Tracheal epithelial cell (primary cell): Measurements from ENCODE around the gene PTCRA. TPM values are rescaled to one million over a fixed set of nuclear protein-coding genes. Genes with fewer than 3 reads are reported as not detected.

Source experiments
- total RNA-seq: library from RNA; depleted of rRNA; stranded (reverse); fragments of >200 nt; gene quantifications from 2 replicates; pipeline ENCODE4 v1.2.1, GENCODE V29; 2014

Gene PTCRA
- total RNA-seq, result not detected in 2 replicates

GRCh38 chr6:42915732-42916131 lies at the start of gene PTCRA:
Gene PTCRA, plus strand, starts transcription at chr6:42916053. Its CDS starts 17 bp downstream, at chr6:42916070.

GRCh38 chr6:42879372-42880239 lies 36.2 kb upstream of the PTCRA start, which contains the start of gene RPL7L1:
Gene RPL7L1, plus strand, starts transcription at chr6:42879616. Its CDS starts 295 bp downstream, at chr6:42879911.

GRCh38 chr6:42928986-42929820 lies 13.3 kb downstream of the PTCRA start, which contains the start of gene CNPY3:
Gene CNPY3, plus strand, starts transcription at chr6:42929480. Its CDS starts 91 bp downstream, at chr6:42929571.

DNA sequence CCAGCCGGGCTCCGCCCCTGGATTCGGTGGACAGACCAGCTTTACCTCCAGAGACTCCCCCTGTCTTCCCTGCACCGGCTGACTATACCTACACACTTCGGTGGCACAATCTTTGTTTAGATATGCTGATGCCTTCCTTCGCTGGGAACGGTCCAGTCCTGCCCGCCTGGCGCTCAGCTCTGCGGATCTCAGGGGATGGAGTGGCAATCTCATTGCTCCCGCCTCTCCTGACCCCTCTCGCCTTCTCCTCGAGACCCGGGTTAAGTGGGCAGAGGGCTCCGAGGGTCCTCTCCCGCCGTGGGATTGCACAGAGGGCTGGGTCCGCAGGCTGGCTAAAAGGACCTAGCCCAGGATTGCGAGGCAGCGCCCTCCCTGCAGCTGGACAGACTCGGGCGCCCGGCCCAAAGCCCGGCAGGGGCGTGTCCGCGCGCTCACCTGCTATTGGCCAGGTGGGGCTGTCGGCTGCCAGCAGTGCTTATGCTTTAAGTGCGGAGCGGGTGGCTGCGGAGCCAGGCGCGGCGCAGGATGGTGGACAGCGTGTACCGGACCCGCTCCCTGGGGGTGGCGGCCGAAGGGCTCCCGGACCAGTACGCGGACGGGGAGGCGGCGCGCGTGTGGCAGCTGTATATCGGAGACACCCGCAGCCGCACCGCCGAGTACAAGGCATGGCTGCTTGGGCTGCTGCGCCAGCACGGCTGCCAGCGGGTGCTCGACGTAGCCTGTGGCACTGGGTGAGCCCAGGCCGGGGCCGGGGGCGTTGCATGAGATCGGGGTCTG lies 44.6 kb downstream of the PTCRA start, which contains the start of gene GNMT:
Gene GNMT (plus strand): TSS at position 512 of the 777 bp plus-strand sequence. CDS start 14 bp downstream, at position 526.

Other genes starting within 250 kb of the PTCRA start
- gene PRPH2, start 193.5 kb upstream of the PTCRA start, total RNA-seq, result not detected in 2 replicates
- gene TBCC, start 169.9 kb upstream of the PTCRA start, total RNA-seq, result 28.7 and 44.1 TPM in 2 replicates
- gene BICRAL, start 134.0 kb upstream of the PTCRA start, total RNA-seq, result 2.7 and 5.3 TPM in 2 replicates
- 168 and 177 TPM in 2 replicates for gene RPL7L1, start 36.4 kb upstream of the PTCRA start, total RNA-seq
- gene CNPY3, start 13.4 kb downstream of the PTCRA start, total RNA-seq, result 16.2 and 28.2 TPM in 2 replicates
- gene GNMT, start 44.7 kb downstream of the PTCRA start, total RNA-seq, result not detected in 2 replicates
- 51.1 and 68.4 TPM in 2 replicates for gene PEX6, start 63.1 kb downstream of the PTCRA start, total RNA-seq
- 23.7 and 30.6 TPM in 2 replicates for gene PPP2R5D, start 68.5 kb downstream of the PTCRA start, total RNA-seq
- 47.1 and 65.3 TPM in 2 replicates for gene MEA1, start 97.9 kb downstream of the PTCRA start, total RNA-seq
- 66.0 and 67.8 TPM in 2 replicates for gene KLHDC3, start 98.2 kb downstream of the PTCRA start, total RNA-seq
- gene RRP36, start 105.6 kb downstream of the PTCRA start, total RNA-seq, result 86.3 and 110 TPM in 2 replicates
- 19.2 and 23.6 TPM in 2 replicates for gene CUL7, start 137.8 kb downstream of the PTCRA start, total RNA-seq
- gene MRPL2, start 143.4 kb downstream of the PTCRA start, total RNA-seq, result 13.5 and 19.6 TPM in 2 replicates
- gene KLC4, start 143.6 kb downstream of the PTCRA start, total RNA-seq, result 10.6 and 11.7 TPM in 2 replicates
- 63.7 and 121 TPM in 2 replicates for gene PTK7, start 160.3 kb downstream of the PTCRA start, total RNA-seq